ENCODE results near the gene GPRC5A. TPM values are rescaled to one million over a fixed set of nuclear protein-coding genes. Genes with fewer than 3 reads are reported as not detected.
"Not testable (repeated sequence)": the region's sequence is repeated elsewhere in the genome, so short reads cannot be mapped to it uniquely, and the experiment has no call there.

Gene GPRC5A
- total RNA-seq: under 1 TPM; 0.30 to 0.80 TPM

DNA sequence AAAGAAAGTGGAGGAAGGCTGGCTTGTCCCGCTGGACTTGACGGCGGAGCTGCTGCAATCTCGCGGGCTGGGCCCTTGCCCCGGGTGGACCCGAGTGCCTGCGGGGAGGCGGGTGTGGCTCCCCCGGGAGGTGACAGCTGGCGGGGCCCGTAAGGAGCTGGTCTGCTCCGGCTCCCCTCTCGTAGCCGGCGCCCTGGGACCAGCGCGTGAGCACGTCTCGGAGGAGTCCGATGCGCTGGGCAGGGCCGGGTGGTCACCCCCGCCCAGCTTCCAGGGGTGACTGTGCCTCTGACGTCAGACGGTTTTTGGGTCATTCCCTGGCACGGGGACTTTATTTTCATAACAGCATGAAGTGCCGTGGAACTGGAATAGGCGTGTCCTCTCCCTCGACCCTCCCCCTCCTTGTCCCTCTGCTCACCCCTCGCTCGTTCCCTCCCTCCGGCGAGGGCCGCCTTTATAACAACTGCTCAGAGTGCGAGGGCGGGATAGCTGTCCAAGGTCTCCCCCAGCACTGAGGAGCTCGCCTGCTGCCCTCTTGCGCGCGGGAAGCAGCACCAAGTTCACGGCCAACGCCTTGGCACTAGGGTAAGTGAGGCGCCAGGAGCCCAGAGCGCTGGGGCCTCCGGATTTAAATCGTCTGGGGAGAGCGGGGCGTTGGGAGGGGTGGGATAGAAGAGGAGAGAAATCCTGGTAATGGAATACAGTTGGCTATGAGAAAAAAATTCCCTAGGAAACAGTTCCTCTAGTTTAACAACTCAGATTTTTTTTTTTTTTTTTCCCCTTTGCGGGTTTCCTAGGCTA, at the start of gene GPRC5A:
GPRC5A (plus strand) TSS at position 483 of the 801 bp plus-strand sequence. CDS start 16,688 bp downstream, outside the sequence.
- peak; percentile 33 to 59 for DNase-seq (ENCODE audit: low spot score in 2 of 2)
- ATAC-seq: peak; percentile 70 to 84
- Mint-ChIP-seq H3K36me3 (no peaks in the 10 kb centered on the region), H3K9me3 (no peaks in the 10 kb centered on the region), H3K27ac (peak within 1 kb of the TSS; percentile 39 to 80)

- ATAC-seq: peak; percentile 57
- H3K36me3 Mint-ChIP-seq: peaks cover 12 to 54% of the 10 kb centered on the region in 2 donors
- peak overlapping the region in 1 of 2 donors; percentile 36 for H3K27ac Mint-ChIP-seq
- no peak for DNase-seq (ENCODE audit: low spot score in 2 of 2)
- no peaks in the 10 kb centered on the region for H3K9me3 Mint-ChIP-seq
These were observed 45.5 kb upstream of the GPRC5A start for GRCh38 chr12:12845794-12846243.

GRCh38 chr12:12846780-12847179, 44.6 kb upstream of the GPRC5A start:
- Mint-ChIP-seq H3K36me3 (peaks cover 21 to 64% of the 10 kb centered on the region in 2 donors), H3K27ac (peak overlapping the region; percentile 12 to 36)
- peak in 1 of 2 donors; percentile 31 for ATAC-seq
- not testable (repeated sequence) for DNase-seq (ENCODE audit: low spot score in 2 of 2); H3K9me3 Mint-ChIP-seq

DNA sequence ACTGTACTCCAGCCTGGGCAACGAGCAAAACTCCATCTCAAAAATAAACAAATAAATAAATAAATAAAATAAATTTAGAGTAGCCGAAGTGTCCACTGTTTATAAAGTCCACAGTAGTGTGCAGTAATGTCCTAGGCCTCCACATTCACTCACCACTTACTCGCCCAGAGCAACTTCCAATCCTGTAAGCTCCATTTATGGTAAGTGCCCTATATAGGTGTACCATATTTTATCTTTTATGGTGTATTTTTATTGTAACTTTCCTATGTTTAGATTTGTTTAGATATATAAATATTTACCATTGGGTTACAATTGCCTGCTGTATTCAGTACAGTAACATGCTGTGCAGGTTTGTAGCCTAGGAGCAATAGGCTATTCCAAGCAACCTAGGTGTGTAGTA, 37.9 kb upstream of the GPRC5A start:
- H3K36me3 Mint-ChIP-seq: peaks cover 14 to 36% of the 10 kb centered on the region in 2 donors
- H3K27ac Mint-ChIP-seq: no peak overlapping the region
- ATAC-seq (no peak), DNase-seq (ENCODE audit: low spot score in 2 of 2) (no peak)
- peaks cover 4 to 5% of the 10 kb centered on the region in 2 donors for H3K9me3 Mint-ChIP-seq

DNA sequence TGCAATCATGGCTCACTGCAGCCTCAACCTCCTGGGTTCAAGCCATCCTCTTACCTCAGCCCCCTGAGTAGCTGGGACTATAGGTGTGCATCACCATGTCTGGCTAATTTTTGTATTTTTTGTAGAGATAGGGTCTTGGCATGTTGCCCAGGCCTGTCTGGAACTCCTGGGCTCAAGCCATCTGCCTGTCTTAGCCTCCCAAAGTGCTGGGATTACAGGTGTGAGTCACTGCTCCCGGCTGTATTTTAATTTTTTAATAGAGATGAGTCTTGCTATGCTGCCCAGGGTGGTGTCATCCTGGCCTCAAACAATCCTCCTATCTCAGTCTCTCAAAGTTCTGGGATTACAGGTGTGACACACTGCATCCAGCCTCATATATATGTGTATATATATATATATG, 31.7 kb upstream of the GPRC5A start:
- Mint-ChIP-seq H3K9me3 (no peaks in the 10 kb centered on the region), H3K36me3 (peaks cover 10% of the 10 kb centered on the region in 2 donors), H3K27ac (no peak overlapping the region)
- no peak for DNase-seq (ENCODE audit: low spot score in 2 of 2)
- no peak for ATAC-seq

- ATAC-seq: no peak
- Mint-ChIP-seq H3K27ac (peak overlapping the region; percentile 7 to 11), H3K36me3 (peaks cover 10% of the 10 kb centered on the region in 2 donors), H3K9me3 (no peaks in the 10 kb centered on the region)
- DNase-seq (ENCODE audit: low spot score in 2 of 2): no peak
These were observed 27.1 kb upstream of the GPRC5A start for GRCh38 chr12:12864243-12864642.

DNA sequence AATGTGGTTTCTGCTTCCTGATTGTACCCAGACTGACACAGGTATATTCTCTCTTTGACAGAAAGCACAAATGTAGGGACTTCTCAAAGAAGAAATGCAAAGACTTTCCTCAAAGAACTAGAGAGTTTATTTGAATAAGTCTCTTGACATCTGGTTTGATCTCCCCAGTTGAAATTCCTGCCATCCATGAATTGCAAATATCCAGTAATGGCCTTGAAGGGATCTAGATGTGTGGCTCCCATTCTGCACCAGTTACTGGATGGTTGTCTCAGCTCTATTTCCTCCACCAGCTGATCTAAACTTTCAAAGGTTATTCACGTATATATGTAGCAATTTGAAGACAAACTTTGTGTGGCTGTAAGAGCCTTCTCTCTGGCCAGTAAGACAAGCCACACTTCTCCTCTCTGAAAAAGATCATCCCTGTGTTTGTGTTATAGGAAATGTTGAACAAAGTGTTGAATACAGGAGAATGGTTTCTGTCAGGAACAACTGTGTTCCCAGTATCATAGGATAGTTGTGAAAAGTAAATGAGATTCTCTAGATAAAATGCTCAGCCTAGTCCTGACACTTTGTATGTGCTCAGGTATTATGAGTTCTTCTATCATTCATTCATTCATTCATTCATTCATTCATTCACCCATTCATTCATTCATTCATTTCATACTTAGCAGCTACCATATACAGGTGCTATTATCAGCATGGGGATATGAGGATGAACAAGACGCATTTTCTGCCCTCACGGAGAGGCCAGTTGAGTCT, 22.7 kb upstream of the GPRC5A start:
- DNase-seq (ENCODE audit: low spot score in 2 of 2) (no peak), ATAC-seq (no peak)
- peaks cover 5 to 10% of the 10 kb centered on the region in 2 donors for H3K36me3 Mint-ChIP-seq
- no peak overlapping the region for H3K27ac Mint-ChIP-seq
- H3K9me3 Mint-ChIP-seq: no peaks in the 10 kb centered on the region

DNA sequence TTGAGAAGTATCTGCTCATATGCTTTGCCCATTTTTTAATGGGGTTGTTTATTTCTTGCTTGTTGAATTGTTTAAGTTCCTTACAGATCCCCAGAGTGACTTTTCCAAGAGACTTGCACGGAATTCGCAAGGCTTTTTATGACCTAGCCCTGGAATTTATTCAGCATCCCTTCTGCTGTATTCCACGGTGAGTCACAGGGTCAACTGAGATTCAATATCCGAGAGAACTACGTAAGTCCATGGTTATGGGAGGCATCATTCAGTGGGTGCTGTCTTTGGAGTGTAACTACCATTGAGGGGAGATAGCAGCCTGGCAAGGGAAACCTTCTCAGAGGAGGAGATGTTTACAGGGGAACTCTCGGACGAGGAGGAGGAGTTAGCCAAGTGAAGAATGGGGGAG, 20.9 kb upstream of the GPRC5A start:
- H3K27ac Mint-ChIP-seq: no peak overlapping the region
- ATAC-seq: no peak
- no peaks in the 10 kb centered on the region for H3K9me3 Mint-ChIP-seq
- peaks cover 0 to 4% of the 10 kb centered on the region in 2 donors for H3K36me3 Mint-ChIP-seq
- DNase-seq (ENCODE audit: low spot score in 2 of 2): no peak

DNA sequence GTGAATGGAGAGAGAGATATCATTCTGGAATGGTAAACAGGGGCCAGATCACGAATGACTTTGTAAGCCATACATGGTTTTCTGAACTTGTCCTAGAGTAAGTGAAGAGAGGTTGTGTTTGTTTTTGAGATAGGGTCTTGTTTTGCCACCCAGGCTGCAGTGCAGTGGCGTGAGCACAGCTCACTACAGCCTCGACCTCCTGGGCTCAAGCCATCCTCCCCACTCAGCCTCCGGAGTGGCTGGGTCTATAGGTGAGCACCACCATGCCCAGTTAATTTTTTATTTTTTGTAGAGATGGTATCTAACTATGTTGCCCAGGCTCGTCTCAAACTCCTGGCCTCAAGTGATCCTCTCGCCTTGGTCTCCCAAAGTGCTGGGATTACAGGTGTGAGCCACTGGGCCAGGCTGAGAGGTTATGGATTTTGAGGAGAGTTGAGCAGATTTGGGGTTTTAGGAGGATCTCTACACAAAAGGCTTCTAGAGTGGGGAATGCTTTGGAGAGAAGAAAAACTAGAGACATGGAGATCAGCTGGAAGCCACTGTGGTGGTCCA, 19.7 kb upstream of the GPRC5A start:
- no peaks in the 10 kb centered on the region for H3K9me3 Mint-ChIP-seq
- no peak for DNase-seq (ENCODE audit: low spot score in 2 of 2)
- ATAC-seq: no peak

GRCh38 chr12:12872139-12872933, 19.0 kb upstream of the GPRC5A start:
- ATAC-seq (no peak), DNase-seq (ENCODE audit: low spot score in 2 of 2) (no peak)
- Mint-ChIP-seq H3K27ac (no peak overlapping the region), H3K36me3 (peaks cover 4 to 6% of the 10 kb centered on the region in 2 donors), H3K9me3 (no peaks in the 10 kb centered on the region)

More for the DNA sequence above, 19.7 kb upstream of the GPRC5A start:
- peaks cover 4 to 6% of the 10 kb centered on the region in 2 donors for H3K36me3 Mint-ChIP-seq
- no peak overlapping the region for H3K27ac Mint-ChIP-seq

DNA sequence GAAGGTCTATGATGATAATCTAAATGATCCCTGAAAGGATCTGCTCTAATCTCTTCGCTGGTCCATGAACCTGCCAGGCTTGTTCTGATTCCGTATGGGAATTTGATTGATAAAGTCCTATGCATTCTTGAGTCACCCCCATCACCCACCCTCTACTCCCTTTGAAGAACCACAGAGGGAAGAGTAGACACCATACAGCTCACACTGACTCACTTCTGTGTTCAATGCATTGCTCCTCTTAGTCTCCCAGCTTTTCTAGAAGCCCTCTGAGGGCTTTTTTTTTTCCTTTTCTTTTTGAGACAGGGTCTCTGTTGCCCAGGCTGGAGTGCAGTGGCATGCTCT, 18.5 kb upstream of the GPRC5A start:
- Mint-ChIP-seq H3K9me3 (no peaks in the 10 kb centered on the region), H3K27ac (peak overlapping the region in 1 of 2 donors; percentile 65), H3K36me3 (peaks cover 4 to 6% of the 10 kb centered on the region in 2 donors)
- ATAC-seq (no peak), DNase-seq (ENCODE audit: low spot score in 2 of 2) (no peak)

- Mint-ChIP-seq H3K9me3 (no peaks in the 10 kb centered on the region), H3K36me3 (peaks cover 4 to 6% of the 10 kb centered on the region in 2 donors), H3K27ac (peak overlapping the region in 1 of 2 donors; percentile 9)
- ATAC-seq (no peak), DNase-seq (ENCODE audit: low spot score in 2 of 2) (no peak)
These were observed 17.3 kb upstream of the GPRC5A start for GRCh38 chr12:12874029-12874428.

- not testable (repeated sequence) for H3K27ac Mint-ChIP-seq; ATAC-seq; H3K9me3 Mint-ChIP-seq; H3K36me3 Mint-ChIP-seq; DNase-seq (ENCODE audit: low spot score in 2 of 2)
These were observed 16.1 kb upstream of the GPRC5A start for GRCh38 chr12:12875301-12875700.

- Mint-ChIP-seq H3K9me3 (no peaks in the 10 kb centered on the region), H3K27ac (no peak overlapping the region), H3K36me3 (peaks cover 0 to 6% of the 10 kb centered on the region in 2 donors)
- ATAC-seq (no peak), DNase-seq (ENCODE audit: low spot score in 2 of 2) (no peak)
These were observed 14.1 kb upstream of the GPRC5A start for GRCh38 chr12:12877153-12877768.

GRCh38 chr12:12877781-12878455, 13.4 kb upstream of the GPRC5A start:
- ATAC-seq (no peak), DNase-seq (ENCODE audit: low spot score in 2 of 2) (no peak)
- Mint-ChIP-seq H3K9me3 (no peaks in the 10 kb centered on the region), H3K36me3 (peaks cover 0 to 6% of the 10 kb centered on the region in 2 donors), H3K27ac (no peak overlapping the region)
